ENCODE results near the gene TMEM86B.

- TF ChIP-seq CTCF (IDR thresholded peaks at IDR 0.05) (no peak), EZH2 (IDR thresholded peaks at IDR 0.05) (no peak), EZH2phosphoT487 (IDR thresholded peaks at IDR 0.05) (no peak)
Observed at GRCh38 chr19:55227241-55228014, 1.1 kb downstream of the TMEM86B start.
